ENCODE data around the gene DCBLD2.

The DCBLD2 gene

GRCh38 chr3:98807011-98807410, 94.5 kb downstream of the DCBLD2 start:
- intact Hi-C loops (cut with DNase I): no loop called here
- no peak for DNase-seq

- DNase-seq: no peak
- intact Hi-C loops (cut with DNase I): no loop called here
Observed at GRCh38 chr3:98806521-98806920, 95.0 kb downstream of the DCBLD2 start.

DNA sequence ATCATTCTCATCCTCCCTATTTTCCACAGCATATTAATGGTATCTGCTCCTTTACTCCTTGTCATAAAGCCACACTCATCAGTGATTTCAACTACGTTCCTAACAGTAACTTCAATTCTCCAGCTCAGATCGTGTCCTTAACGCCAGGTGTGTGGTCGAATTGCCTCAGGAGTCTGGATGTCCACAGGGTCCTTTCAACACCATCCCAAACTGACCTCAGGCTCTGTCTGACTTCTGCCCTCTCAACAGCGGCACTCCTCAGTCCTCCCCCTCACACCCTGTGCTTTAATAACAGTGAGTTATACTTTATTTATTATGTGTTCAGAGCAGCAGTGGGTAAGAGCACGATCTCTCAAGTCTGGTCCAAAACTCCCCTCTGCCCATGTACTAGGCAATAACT, 95.9 kb downstream of the DCBLD2 start:
- intact Hi-C loops (cut with DNase I): no loop called here
- no peak for DNase-seq

DNA sequence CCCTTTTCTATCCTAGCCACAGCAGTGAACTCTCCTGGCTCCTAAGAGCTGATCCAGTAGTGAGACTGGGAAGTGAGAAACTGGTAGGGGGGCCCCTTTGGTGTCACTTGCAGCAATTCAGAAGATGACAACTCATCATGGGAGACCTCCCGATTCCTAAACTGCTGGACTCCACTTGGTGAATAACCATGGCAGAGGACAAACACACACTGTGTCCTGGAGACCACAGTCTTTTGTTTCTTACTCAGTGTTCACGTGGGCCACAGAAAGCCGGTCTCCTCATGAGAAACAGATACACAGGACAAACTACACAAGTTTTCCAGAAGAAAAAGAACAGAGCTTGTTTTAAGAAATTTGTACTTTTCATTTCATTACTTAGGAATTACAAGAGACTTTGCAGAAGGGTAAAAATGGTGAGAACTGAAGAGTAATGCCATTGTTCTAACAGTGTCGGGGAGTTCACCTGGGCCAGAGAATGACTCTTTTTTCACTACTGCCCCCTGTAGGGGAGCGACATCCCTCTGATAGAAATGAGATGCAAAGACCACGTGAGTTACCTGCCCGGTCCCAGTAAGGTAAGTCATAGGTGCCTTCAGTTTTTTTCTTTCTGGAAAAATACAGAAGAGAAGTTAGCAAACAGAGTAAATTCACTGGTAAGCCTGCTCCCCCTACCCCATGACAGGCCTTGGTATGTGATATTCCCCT, 100.3 kb downstream of the DCBLD2 start:
- intact Hi-C loops (cut with DNase I): no loop called here
- DNase-seq: no peak

DNA sequence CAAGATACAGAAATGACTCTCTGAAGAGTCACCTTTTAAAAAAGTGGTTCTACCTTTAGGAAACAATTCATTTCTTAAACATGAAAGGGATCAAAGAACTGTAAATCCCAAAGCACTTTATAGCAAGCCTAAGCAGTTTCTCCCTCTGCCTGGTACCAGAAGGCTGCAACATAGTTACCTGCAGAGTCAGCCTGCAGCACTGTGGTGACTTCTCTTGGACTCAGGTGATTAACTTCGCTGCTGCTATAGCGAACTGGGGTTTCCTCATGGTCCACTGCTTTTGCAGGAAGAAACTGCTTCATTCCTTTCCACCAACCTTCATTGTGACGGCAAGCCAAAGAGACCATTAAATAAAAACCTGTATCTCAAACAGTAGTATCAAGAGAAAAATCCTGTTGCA, 101.1 kb downstream of the DCBLD2 start:
- intact Hi-C loops (cut with DNase I): no loop called here

GRCh38 chr3:98799479-98799878, 102.0 kb downstream of the DCBLD2 start:
- intact Hi-C loops (cut with DNase I): no loop called here
- no peak for DNase-seq

More for the DNA sequence above, 101.1 kb downstream of the DCBLD2 start:
- DNase-seq: no peak

DNA sequence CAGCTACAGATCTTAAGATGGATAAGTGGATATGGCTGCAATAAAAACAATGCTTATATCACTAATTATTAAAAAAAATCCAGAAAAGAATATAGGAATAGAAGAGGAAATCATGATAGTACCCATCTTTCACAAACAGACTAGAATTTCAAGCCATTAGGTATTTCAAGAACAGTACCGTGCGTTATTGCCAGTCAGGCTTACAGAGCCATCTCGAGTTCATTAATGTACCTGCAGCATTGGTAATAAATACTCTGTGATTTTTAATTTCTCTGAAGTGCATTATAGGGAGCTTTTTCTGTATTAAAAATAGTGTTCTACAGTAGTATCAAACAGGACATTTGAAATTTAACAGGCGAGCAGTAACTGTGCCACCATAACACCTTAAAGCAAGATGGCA, 102.7 kb downstream of the DCBLD2 start:
- intact Hi-C loops (cut with DNase I): no loop called here

DNA sequence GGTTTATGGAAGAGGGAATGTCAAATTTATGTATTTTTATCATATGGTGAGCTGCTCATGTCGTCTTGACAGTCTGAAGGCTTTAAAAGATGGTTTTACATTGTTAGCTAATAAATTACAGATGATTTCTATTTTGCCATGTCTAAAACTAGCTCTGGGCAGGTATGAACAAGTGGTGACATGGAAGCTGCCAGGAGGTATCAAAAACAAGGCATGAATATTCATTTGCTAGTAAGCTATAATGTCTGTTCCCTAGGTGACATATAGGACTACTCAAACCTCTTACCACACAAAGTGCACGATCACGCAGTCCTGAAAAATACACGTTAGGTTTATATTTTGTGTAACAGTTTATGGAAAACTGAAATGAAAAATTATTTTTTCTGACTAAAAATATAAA, 103.6 kb downstream of the DCBLD2 start:
- intact Hi-C loops (cut with DNase I): no loop called here

More for the DNA sequence above, 102.7 kb downstream of the DCBLD2 start:
- no peak for DNase-seq

DNA sequence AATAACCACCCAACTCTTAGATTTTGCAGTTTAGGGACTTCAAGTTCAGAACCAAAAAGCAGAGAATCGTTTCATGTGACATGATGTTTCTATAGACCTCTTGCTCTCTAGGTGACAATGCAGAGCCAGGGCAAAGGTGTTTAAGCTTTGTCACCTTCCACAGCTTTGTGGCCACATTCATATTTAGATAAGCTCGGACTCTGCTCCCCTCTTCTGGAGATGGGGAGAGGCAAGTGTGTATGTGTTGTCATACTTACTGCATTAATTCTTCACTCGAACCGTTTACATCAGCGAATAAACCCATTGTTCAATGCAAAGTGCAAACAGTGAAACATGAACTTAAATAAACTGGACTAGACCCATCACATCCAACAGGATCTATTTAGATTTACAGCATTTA, 105.2 kb downstream of the DCBLD2 start:
- DNase-seq: no peak
- intact Hi-C loops (cut with DNase I): no loop called here

More for the DNA sequence above, 103.6 kb downstream of the DCBLD2 start:
- DNase-seq: no peak

DNA sequence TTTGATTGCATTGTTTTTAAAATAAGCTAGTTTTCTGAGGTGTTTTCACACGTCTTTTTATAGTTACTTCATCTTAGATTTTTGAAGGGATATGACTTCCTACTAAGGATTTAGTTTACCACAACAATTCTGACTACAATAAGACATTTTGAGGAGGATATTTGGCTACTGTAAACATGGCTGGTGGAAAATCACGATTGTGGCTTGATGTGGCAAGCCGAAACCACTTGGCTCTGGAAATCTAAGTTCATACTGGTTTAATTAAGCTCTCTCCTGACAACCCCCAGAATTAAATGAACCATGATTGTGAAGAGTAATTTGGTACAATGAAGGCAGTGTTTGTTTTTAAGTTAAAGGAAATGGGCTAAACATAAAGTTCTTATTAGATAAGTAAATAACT, 107.5 kb downstream of the DCBLD2 start:
- intact Hi-C loops (cut with DNase I): no loop called here
- DNase-seq: no peak

DNA sequence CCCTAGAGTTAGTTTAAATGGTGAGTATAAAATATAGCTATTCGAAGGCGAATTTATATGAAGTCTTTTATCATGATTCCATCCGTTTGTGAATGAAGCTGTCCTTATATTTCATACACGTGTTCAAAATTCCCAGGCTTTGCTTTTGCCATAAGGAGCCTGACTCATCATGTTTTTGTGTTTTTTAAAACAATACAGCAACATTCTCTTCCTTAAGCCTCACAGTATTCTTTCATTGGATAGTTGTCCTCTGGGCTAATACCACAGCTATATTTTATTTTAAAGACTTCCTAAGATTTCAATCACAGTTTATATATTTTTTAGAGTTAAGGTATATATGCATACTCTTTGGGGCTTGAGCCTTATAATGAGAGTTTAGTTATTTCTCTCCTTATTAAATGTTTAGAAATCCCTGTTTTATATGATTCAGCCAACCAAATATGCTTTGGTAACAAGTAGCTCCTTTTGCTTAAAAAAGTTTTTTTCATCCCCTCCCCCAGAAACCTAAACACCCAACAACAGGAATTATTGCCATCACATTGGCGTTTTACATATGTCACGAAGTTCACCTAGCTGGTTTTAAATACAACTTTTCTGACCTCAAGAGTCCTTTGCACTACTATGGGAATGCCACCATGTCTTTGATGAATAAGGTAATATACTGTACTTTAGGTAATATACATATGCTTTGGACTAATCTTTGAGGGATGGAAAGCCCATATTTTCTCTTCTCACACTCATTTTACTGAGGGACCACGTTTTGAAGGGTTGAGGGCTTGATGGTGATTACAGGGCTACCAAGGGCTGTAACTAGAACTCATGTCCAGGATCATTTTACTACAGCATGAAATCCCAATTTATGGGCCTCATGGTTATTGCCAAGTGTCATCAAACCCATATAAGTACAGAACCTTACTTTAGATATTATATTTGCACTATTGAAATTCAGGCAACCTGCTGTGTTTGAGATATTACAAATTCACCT, 109.9 kb downstream of the DCBLD2 start:
- no peak for DNase-seq
- intact Hi-C loops (cut with DNase I): no loop called here

- peak in 10 of 42 donors; percentile 31 to 72 (median 50) for DNase-seq
- intact Hi-C loops (cut with DNase I): no loop called here
Observed at GRCh38 chr3:98788651-98789050, 112.8 kb downstream of the DCBLD2 start.

- intact Hi-C loops (cut with DNase I): no loop called here
- no peak for DNase-seq
Observed at GRCh38 chr3:98787181-98787580, 114.3 kb downstream of the DCBLD2 start.

GRCh38 chr3:98786364-98787006, 115.0 kb downstream of the DCBLD2 start:
- intact Hi-C loops (cut with DNase I): no loop called here
- no peak for DNase-seq

GRCh38 chr3:98784666-98785600, 116.6 kb downstream of the DCBLD2 start:
- intact Hi-C loops (cut with DNase I): no loop called here
- DNase-seq: no peak

GRCh38 chr3:98784042-98784441, 117.5 kb downstream of the DCBLD2 start:
- DNase-seq: peak in 1 of 42 donors; percentile 40
- intact Hi-C loops (cut with DNase I): no loop called here

- intact Hi-C loops (cut with DNase I): no loop called here
- DNase-seq: no peak
Observed at GRCh38 chr3:98782824-98783500, 118.5 kb downstream of the DCBLD2 start.

DNA sequence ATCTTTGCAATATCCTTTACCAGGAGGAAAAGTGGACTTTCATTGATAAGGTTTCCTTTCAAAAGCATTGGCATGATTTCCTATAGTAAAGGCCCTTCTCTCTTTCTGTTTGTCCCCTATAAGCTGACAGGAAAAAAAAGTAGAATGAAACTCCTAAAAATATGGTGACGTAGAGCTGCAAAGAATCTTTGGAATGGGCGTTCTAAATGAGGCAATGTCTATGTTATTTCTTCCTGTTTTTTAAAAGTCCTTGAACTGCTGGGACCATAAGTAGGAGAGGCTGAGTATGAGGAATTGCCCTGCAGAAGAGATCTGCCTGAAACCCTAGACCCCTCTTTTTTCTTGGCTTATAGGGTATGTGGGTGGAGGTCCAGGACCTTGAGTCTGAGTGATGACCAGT, 121.2 kb downstream of the DCBLD2 start:
- DNase-seq: no peak
- intact Hi-C loops (cut with DNase I): no loop called here
